ENCODE results near the gene S100A11.

DNA sequence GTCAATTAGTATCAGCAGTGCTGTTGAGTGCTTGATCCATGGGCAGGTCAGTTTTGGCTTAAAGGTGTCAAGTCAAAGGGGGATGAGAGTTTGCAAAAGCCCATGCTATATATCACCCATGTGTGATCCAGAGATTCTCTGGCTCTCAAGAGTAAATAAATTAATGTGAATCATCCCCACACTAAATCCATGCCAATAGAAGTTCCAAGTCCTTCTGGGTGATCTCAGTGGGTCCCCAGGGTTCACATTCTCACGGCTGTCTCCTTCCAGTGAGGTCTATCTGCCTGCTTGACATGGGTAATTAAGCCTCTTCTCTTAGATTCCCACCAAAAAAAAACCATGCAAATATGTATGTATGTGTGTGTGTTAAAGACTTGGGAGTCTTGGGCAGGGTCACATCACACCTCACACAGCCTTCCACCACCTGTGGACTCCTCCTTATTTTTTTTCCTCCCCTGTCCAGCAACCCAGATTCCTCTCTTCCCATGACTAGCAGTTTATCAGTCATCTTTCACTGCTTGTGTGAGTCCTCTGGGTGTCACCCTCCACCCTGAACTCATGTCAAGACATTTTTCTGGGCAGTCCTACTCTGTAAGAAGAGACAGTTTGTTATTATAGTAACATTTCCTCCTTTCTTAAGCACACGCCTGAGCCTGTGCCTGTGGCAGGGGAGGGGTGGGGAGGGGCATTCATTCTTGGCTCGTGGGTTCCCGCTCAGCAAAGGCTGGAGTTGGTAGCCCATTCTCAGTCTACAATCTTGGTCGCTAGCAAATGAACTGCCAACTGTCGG lies 14.3 kb upstream of the S100A11 start:
- no peak for TF ChIP-seq CTCF (IDR thresholded peaks at IDR 0.05)
- TF ChIP-seq POLR2A (IDR thresholded peaks at IDR 0.05), result no peak

Measured in gastroesophageal sphincter (tissue), 3 donors.